GM12874 (cell line): ENCODE results near the gene PRC1.

ENCODE experiments used
- CTCF ChIP-seq: IDR thresholded peaks from 2 replicates; pipeline ENCODE4 v1.5.1; 2011; ENCODE audit warnings: low read depth, mild to moderate bottlenecking, control low read depth, low read length, moderate library complexity; ENCODE audit not compliant: insufficient read depth

The PRC1 gene

GRCh38 chr15:90930861-90931574 lies 63.3 kb downstream of the PRC1 start:
- TF ChIP-seq CTCF = no peak

- TF ChIP-seq CTCF = no peak
Measured at GRCh38 chr15:90929246-90930019, 64.9 kb downstream of the PRC1 start.

GRCh38 chr15:90924375-90924774 lies 70.0 kb downstream of the PRC1 start:
- no peak for TF ChIP-seq CTCF

GRCh38 chr15:90921887-90922286 lies 72.4 kb downstream of the PRC1 start:
- no peak for TF ChIP-seq CTCF

GRCh38 chr15:90918835-90919234 lies 75.5 kb downstream of the PRC1 start:
- TF ChIP-seq CTCF = no peak

GRCh38 chr15:90918034-90918788 lies 76.1 kb downstream of the PRC1 start:
- no peak for TF ChIP-seq CTCF

- no peak for TF ChIP-seq CTCF
Measured at GRCh38 chr15:90917569-90917968, 76.8 kb downstream of the PRC1 start.
